NCI-H146 (cell line): ENCODE data around the gene GPANK1.

ENCODE experiments used
- DNase-seq: peaks from one replicate; lab custom pipeline; 2025; lab: John Stamatoyannopoulos, UW

GPANK1 gene

GRCh38 chr6:31617010-31617409 lies 47.8 kb downstream of the GPANK1 start:
- DNase-seq, result no peak

DNA sequence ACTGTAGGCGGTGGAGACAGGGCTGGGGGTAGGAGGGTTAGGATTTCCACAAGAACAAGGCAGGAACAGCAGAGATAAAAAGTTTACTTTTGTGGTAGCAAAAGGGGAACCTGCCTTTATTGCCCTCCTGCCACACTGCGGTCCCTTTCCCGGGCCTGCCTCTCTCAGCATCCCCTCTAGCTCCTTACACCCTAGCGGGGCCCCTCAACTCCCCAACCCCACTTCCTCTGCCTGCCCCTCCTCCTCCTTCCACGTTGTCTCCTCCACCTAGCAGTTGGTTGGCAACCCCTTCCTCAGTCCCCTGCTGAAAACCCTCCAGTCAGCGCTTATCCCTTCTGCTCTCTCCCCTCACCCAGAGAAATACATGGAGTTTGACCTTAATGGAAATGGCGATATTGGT lies 49.0 kb downstream of the GPANK1 start:
- DNase-seq, result no peak

- DNase-seq, result no peak
These were observed 49.9 kb downstream of the GPANK1 start, which contains the start of gene AIF1 for GRCh38 chr6:31614684-31615578. TSS of gene AIF1 (plus strand) at chr6:31615234. CDS start at chr6:31615330, 96 bp downstream.

- no peak for DNase-seq
These were observed 50.6 kb downstream of the GPANK1 start for GRCh38 chr6:31614075-31614619.
